Measurements from ENCODE around the gene WWOX. TPM values are rescaled to one million over a fixed set of nuclear protein-coding genes. Genes with fewer than 3 reads are reported as not detected.

Gene WWOX
- polyA plus RNA-seq, 1 donor (not counting 4 experiments of a cell fraction or from before 2014, with no cell fraction given): 5.1 TPM

- no peak for DNase-seq (ENCODE audit: low read depth, low spot score)
- no peaks in the 10 kb centered on the region for H4K20me1 ChIP-seq (ENCODE audit: control insufficient read depth, extremely low read depth, insufficient read depth, low read length)
- FAIRE-seq: no peak
- no peak overlapping the region for H3K4me3 ChIP-seq (ENCODE audit: control insufficient read depth in 2 of 3, extremely low read depth in 1 of 3, insufficient read depth in 2 of 3, low read depth in 1 of 3, low read length in 3 of 3)
- H3K9me3 ChIP-seq (ENCODE audit: control insufficient read depth, low read depth, low read length): no peaks in the 10 kb centered on the region
- H3K27ac ChIP-seq (ENCODE audit: control insufficient read depth, insufficient read depth, low read length): no peak overlapping the region
- H3K79me2 ChIP-seq (ENCODE audit: control insufficient read depth, insufficient read depth, low read length): no peaks in the 10 kb centered on the region
- no peak overlapping the region for H3K9ac ChIP-seq (ENCODE audit: control insufficient read depth, extremely low read depth, insufficient read depth, low read length)
- no peaks in the 10 kb centered on the region for H3K9me1 ChIP-seq (ENCODE audit: control insufficient read depth, extremely low read depth, insufficient read depth, low read length)
- H3K36me3 ChIP-seq (ENCODE audit: control insufficient read depth in 2 of 2, extremely low read depth in 1 of 2, insufficient read depth in 2 of 2, low read length in 2 of 2): no peaks in the 10 kb centered on the region
- no peak overlapping the region for H2AFZ ChIP-seq (ENCODE audit: control insufficient read depth, low read length)
- no peak overlapping the region for H3K4me2 ChIP-seq (ENCODE audit: control insufficient read depth, extremely low read depth, insufficient read depth, low read depth, low read length)
- H3K27me3 ChIP-seq (ENCODE audit: control insufficient read depth, extremely low read depth, insufficient read depth, low read length): no peaks in the 10 kb centered on the region
- no peak for TF ChIP-seq EZH2 (IDR thresholded peaks at IDR 0.05; ENCODE audit: low read length)
- no peak for TF ChIP-seq CTCF (optimal IDR thresholded peaks at IDR 0.05 in 1 of 3, IDR thresholded peaks at IDR 0.05 in 1 of 3, conservative IDR thresholded peaks at IDR 0.05 in 1 of 3; ENCODE audit: extremely low read depth in 1 of 3, insufficient read depth in 2 of 3, low read length in 3 of 3)
- dilution Hi-C loops (cut with MboI; ENCODE audit: extremely low pct_ligation_motif_present, low sequenced_read_pairs): no loop called here
- H3K4me1 ChIP-seq (ENCODE audit: control insufficient read depth, extremely low read depth, insufficient read depth, low read length): peaks cover 3% of the 10 kb centered on the region
Observed at GRCh38 chr16:78992001-78992400, 892.5 kb downstream of the WWOX start.

- no peak overlapping the region for H3K9ac ChIP-seq (ENCODE audit: control insufficient read depth, extremely low read depth, insufficient read depth, low read length)
- dilution Hi-C loops (cut with MboI; ENCODE audit: extremely low pct_ligation_motif_present, low sequenced_read_pairs): no loop called here
- no peak for FAIRE-seq
Observed at GRCh38 chr16:78993346-78993745, 893.9 kb downstream of the WWOX start.

More at GRCh38 chr16:78993346-78993745, 893.9 kb downstream of the WWOX start:
- Histone ChIP-seq H3K79me2 (ENCODE audit: control insufficient read depth, insufficient read depth, low read length) (no peaks in the 10 kb centered on the region), H3K27me3 (ENCODE audit: control insufficient read depth, extremely low read depth, insufficient read depth, low read length) (no peaks in the 10 kb centered on the region), H3K9me1 (ENCODE audit: control insufficient read depth, extremely low read depth, insufficient read depth, low read length) (no peaks in the 10 kb centered on the region), H3K36me3 (ENCODE audit: control insufficient read depth in 2 of 2, extremely low read depth in 1 of 2, insufficient read depth in 2 of 2, low read length in 2 of 2) (no peaks in the 10 kb centered on the region), H3K27ac (ENCODE audit: control insufficient read depth, insufficient read depth, low read length) (no peak overlapping the region), H3K4me1 (ENCODE audit: control insufficient read depth, extremely low read depth, insufficient read depth, low read length) (no peaks in the 10 kb centered on the region), H2AFZ (ENCODE audit: control insufficient read depth, low read length) (no peak overlapping the region), H3K9me3 (ENCODE audit: control insufficient read depth, low read depth, low read length) (no peaks in the 10 kb centered on the region), H4K20me1 (ENCODE audit: control insufficient read depth, extremely low read depth, insufficient read depth, low read length) (no peaks in the 10 kb centered on the region), H3K4me2 (ENCODE audit: control insufficient read depth, extremely low read depth, insufficient read depth, low read depth, low read length) (no peak overlapping the region), H3K4me3 (ENCODE audit: control insufficient read depth in 2 of 3, extremely low read depth in 1 of 3, insufficient read depth in 2 of 3, low read depth in 1 of 3, low read length in 3 of 3) (no peak overlapping the region)
- TF ChIP-seq EZH2 (IDR thresholded peaks at IDR 0.05; ENCODE audit: low read length) (no peak), CTCF (optimal IDR thresholded peaks at IDR 0.05 in 1 of 3, IDR thresholded peaks at IDR 0.05 in 1 of 3, conservative IDR thresholded peaks at IDR 0.05 in 1 of 3; ENCODE audit: extremely low read depth in 1 of 3, insufficient read depth in 2 of 3, low read length in 3 of 3) (no peak)
- no peak for DNase-seq (ENCODE audit: low read depth, low spot score)

Data from keratinocyte (primary cell).